Caco-2 (cell line): Measurements from ENCODE around the gene IL1RAPL2. TPM values are rescaled to one million over a fixed set of nuclear protein-coding genes. Genes with fewer than 3 reads are reported as not detected.

ENCODE experiments used
- BruUV-seq: library from RNA; stranded (reverse); fragments of 400-500 nt; replicated peaks from 2 replicates; lab custom pipeline; 2021; lab: Mats Ljungman, UMichigan
- CTCF ChIA-PET: fragments of 300-600 bp; sonication (Branson Sonifier 250); formaldehyde crosslinking; loops from one replicate; lab custom pipeline; 2022; ENCODE audit warnings: antibody characterized with exemption; lab: Charles Lee
- POLR2A ChIA-PET: fragments of 300-600 bp; sonication (Branson Sonifier 250); formaldehyde crosslinking; loops from one replicate; lab custom pipeline; 2022; ENCODE audit warnings: antibody characterized with exemption; lab: Charles Lee
- DNase-seq, 2 experiments: peaks; one replicate each; pipeline versions ENCODE4 v3.0.0 to v3.0.0-alpha.2; 2020 to 2022
- H3K27me3 ChIP-seq: replicated peaks from 2 replicates; pipeline ENCODE4 v1.6.0; 2011; ENCODE audit warnings: low read length; ENCODE audit not compliant: control insufficient read depth, insufficient read depth
- H3K36me3 ChIP-seq: 2 replicates; pipeline ENCODE4 v1.5.1; 2011; ENCODE audit warnings: low read length; ENCODE audit not compliant: control insufficient read depth, insufficient read depth
- H3K4me1 ChIP-seq: fragments of 250-450 bp; sonication (Bioruptor Pico); 2 replicates; pipeline ENCODE4 v1.5.1; 2020; ENCODE audit warnings: mild to moderate bottlenecking
- H3K4me3 ChIP-seq: 2 replicates; pipeline ENCODE4 v1.5.1; 2011; ENCODE audit warnings: low read depth, mild to moderate bottlenecking, control low read depth, low read length
- H3K9me3 ChIP-seq: fragments of 250-450 bp; sonication (Bioruptor Pico); 2 replicates; pipeline ENCODE4 v1.5.1; 2020; ENCODE audit warnings: mild to moderate bottlenecking, moderate library complexity
- H3K27ac Mint-ChIP-seq: one replicate; pipeline ENCODE4 v1.8.0; 2022; ENCODE audit warnings: mixed read lengths; ENCODE audit not compliant: unreplicated experiment
- H3K27me3 Mint-ChIP-seq: one replicate; pipeline ENCODE4 v1.8.0; 2022; ENCODE audit warnings: mixed read lengths; ENCODE audit not compliant: insufficient read depth, unreplicated experiment
- H3K36me3 Mint-ChIP-seq: one replicate; pipeline ENCODE4 v1.8.0; 2022; ENCODE audit warnings: mild to moderate bottlenecking, mixed read lengths; ENCODE audit not compliant: insufficient read depth, unreplicated experiment
- H3K4me1 Mint-ChIP-seq: one replicate; pipeline ENCODE4 v1.8.0; 2022; ENCODE audit warnings: low read depth, mixed read lengths; ENCODE audit not compliant: unreplicated experiment
- H3K4me3 Mint-ChIP-seq: one replicate; pipeline ENCODE4 v1.8.0; 2022; ENCODE audit warnings: mild to moderate bottlenecking, moderate library complexity, mixed read lengths; ENCODE audit not compliant: unreplicated experiment
- H3K9me3 Mint-ChIP-seq: one replicate; pipeline ENCODE4 v1.8.0; 2022; ENCODE audit warnings: mixed read lengths; ENCODE audit not compliant: unreplicated experiment
- CTCF ChIP-seq, 2 experiments: fragments of 200-600 bp in 1 of 2; IDR thresholded peaks; 1 replicate in 1 of 2; 2 replicates in 1 of 2; pipeline versions ENCODE4 v1.5.1 to v1.8.0; 2011 to 2022; ENCODE audit warnings: antibody characterized with exemption in 1 of 2, control low read depth in 1 of 2, inconsistent platforms in 1 of 2, low read depth in 1 of 2, low read length in 1 of 2, mild to moderate bottlenecking in 1 of 2, moderate library complexity in 1 of 2; ENCODE audit not compliant: insufficient read depth in 1 of 2, severe bottlenecking in 1 of 2, unreplicated experiment in 1 of 2
- intact Hi-C: fragments of 100-400 bp; cut with micrococcal nuclease; formaldehyde crosslinking; loops from one replicate; pipeline ENCODE4 v1.10.0; 2022; ENCODE audit not compliant: unreplicated experiment
- total RNA-seq: library from RNA; stranded (reverse); gene quantifications from 2 replicates; pipeline ENCODE4 v1.2.3, GENCODE V29; 2022

The IL1RAPL2 gene
- total RNA-seq, 1 experiment from 2014 or later = not detected

- H3K27me3 Mint-ChIP-seq = no peaks in the 10 kb centered on the region
- H3K4me3 ChIP-seq = no peak overlapping the region
- no peaks in the 10 kb centered on the region for H3K36me3 ChIP-seq
- no TSS peak for BruUV-seq
- ChIA-PET CTCF (no interaction called here), POLR2A (no interaction called here)
- no peak overlapping the region for H3K4me3 Mint-ChIP-seq
- no peak for DNase-seq
- intact Hi-C loops = no loop called here
- no peaks in the 10 kb centered on the region for H3K9me3 ChIP-seq
- H3K4me1 Mint-ChIP-seq = no peaks in the 10 kb centered on the region
- H3K27me3 ChIP-seq = no peaks in the 10 kb centered on the region
- TF ChIP-seq CTCF (IDR thresholded peaks at IDR 0.05; ENCODE audit: insufficient read depth in 1 of 2, low read depth in 1 of 2, low read length in 1 of 2, severe bottlenecking in 1 of 2, unreplicated experiment in 1 of 2) = no peak
- H3K4me1 ChIP-seq = no peaks in the 10 kb centered on the region
- H3K36me3 Mint-ChIP-seq = no peaks in the 10 kb centered on the region
- H3K9me3 Mint-ChIP-seq = no peaks in the 10 kb centered on the region
- H3K27ac Mint-ChIP-seq = no peak overlapping the region
Observed at GRCh38 chrX:105723966-105724735, 1158.2 kb downstream of the IL1RAPL2 start.

GRCh38 chrX:105725228-105725627 lies 1159.2 kb downstream of the IL1RAPL2 start:
- no peaks in the 10 kb centered on the region for H3K9me3 Mint-ChIP-seq
- Histone ChIP-seq H3K27me3 (no peaks in the 10 kb centered on the region), H3K9me3 (no peaks in the 10 kb centered on the region), H3K36me3 (no peaks in the 10 kb centered on the region), H3K4me3 (no peak overlapping the region), H3K4me1 (no peaks in the 10 kb centered on the region)
- no TSS peak for BruUV-seq
- no peaks in the 10 kb centered on the region for H3K4me1 Mint-ChIP-seq
- H3K4me3 Mint-ChIP-seq = no peak overlapping the region
- peaks cover 3% of the 10 kb centered on the region for H3K27me3 Mint-ChIP-seq
- no peak for DNase-seq
- no peak for TF ChIP-seq CTCF (IDR thresholded peaks at IDR 0.05; ENCODE audit: insufficient read depth in 1 of 2, low read depth in 1 of 2, low read length in 1 of 2, severe bottlenecking in 1 of 2, unreplicated experiment in 1 of 2)
- no peaks in the 10 kb centered on the region for H3K36me3 Mint-ChIP-seq
- ChIA-PET POLR2A (no interaction called here), CTCF (no interaction called here)
- H3K27ac Mint-ChIP-seq = no peak overlapping the region
- intact Hi-C loops = no loop called here

GRCh38 chrX:105738162-105738561 lies 1172.2 kb downstream of the IL1RAPL2 start:
- Mint-ChIP-seq H3K4me3 (no peak overlapping the region), H3K27ac (no peak overlapping the region), H3K4me1 (no peaks in the 10 kb centered on the region), H3K36me3 (no peaks in the 10 kb centered on the region), H3K9me3 (no peaks in the 10 kb centered on the region), H3K27me3 (no peaks in the 10 kb centered on the region)
- H3K4me1 ChIP-seq = no peaks in the 10 kb centered on the region
- DNase-seq = no peak
- no peaks in the 10 kb centered on the region for H3K36me3 ChIP-seq
- intact Hi-C loops = no loop called here
- no peak for TF ChIP-seq CTCF (IDR thresholded peaks at IDR 0.05; ENCODE audit: insufficient read depth in 1 of 2, low read depth in 1 of 2, low read length in 1 of 2, severe bottlenecking in 1 of 2, unreplicated experiment in 1 of 2)
- CTCF ChIA-PET = no interaction called here
- no peaks in the 10 kb centered on the region for H3K9me3 ChIP-seq
- no peaks in the 10 kb centered on the region for H3K27me3 ChIP-seq
- no TSS peak for BruUV-seq
- no peak overlapping the region for H3K4me3 ChIP-seq
- POLR2A ChIA-PET = no interaction called here
